ENCODE data around the gene PTPRT.
"Not testable (repeated sequence)": the region's sequence is repeated elsewhere in the genome, so short reads cannot be mapped to it uniquely, and the experiment has no call there.

The PTPRT gene

GRCh38 chr20:43187476-43188233 is 2.1 kb downstream of the PTPRT start:
- DNase-seq (ENCODE audit: low spot score): peak; percentile 29

DNA sequence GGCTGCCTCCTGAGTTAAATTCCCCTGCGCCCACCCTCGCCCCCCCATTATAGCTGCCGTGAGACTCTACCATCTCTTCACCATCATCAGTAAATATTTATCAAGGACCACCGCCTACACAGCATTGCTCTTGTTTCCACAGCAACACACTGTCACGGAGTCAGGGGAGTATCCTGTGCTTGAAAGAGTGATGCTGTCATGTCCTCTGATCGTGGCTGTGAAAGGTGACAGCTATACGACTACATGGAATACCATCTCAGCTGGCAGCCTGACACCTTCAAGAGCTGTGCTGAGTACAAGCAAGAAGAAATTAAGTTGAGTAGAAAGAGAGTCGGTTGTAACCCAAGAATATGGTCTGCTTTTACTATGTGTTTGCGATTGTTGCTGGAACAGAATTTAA is 3.4 kb downstream of the PTPRT start:
- no peak for DNase-seq (ENCODE audit: low spot score)

- no peak for DNase-seq (ENCODE audit: low spot score)
These were observed 3.8 kb downstream of the PTPRT start for GRCh38 chr20:43185901-43186300.

DNA sequence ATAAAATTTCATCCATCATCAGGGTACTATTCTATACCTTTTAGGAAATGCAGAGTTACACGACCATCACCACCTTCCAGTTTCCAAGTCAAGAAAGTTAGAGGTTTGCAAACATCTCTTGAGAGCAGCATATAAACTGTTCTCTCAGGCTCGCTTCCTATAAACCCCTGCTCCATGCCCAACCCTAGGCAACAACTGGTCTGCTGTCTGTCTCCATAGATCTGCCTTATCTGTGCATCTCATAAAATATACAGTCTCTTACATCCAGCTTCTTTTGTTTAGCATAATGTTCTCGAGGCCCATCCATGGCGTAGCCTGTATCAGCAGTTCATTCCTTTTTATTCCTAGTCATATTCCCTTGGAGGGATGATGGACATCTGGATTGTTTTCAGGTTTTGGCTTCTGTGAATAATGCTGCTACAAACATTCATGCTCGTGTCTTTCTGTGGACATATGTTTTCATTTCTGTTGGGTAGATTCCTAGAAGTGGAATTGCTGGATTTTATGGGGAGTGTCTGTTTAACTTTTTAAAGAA is 6.1 kb downstream of the PTPRT start:
- DNase-seq (ENCODE audit: low spot score): no peak

DNA sequence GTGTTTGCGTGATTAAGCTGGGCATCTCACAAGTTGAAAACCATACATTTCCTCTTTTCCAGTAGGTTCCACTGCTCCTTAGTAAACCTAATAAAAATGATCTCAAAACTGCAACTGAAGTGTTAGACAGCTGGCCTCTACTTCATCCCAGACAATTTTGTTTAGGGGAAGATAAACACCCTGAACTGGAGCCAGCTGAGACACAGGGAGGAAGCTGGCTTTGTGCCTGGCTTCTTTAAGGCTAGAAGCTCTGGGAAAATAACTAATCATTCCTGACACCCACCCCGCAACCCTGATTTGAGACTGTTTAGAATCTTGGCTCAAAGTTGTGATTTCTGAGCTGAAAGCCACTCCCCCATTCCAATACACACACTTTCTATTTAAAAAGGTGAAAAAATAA is 11.6 kb downstream of the PTPRT start:
- DNase-seq (ENCODE audit: low spot score): no peak

DNA sequence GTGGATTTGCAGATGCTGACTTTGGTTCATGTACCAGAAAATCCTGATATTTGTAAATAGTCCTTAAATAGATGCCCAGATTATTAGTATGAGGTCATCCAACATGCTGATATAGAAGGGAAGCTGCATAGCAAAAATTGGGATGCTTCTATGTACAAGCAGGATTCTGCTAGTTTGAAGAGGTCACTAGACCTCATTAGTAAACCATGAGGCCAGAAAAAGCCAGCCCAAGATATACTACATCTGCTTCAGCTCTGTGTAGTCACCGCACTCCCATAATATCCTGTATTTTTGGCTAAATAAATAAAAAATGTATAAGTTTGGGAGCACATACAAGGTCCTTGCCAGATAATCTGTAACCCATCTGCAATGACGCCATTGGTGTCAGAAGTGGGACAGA is 13.0 kb downstream of the PTPRT start:
- DNase-seq (ENCODE audit: low spot score): no peak

DNA sequence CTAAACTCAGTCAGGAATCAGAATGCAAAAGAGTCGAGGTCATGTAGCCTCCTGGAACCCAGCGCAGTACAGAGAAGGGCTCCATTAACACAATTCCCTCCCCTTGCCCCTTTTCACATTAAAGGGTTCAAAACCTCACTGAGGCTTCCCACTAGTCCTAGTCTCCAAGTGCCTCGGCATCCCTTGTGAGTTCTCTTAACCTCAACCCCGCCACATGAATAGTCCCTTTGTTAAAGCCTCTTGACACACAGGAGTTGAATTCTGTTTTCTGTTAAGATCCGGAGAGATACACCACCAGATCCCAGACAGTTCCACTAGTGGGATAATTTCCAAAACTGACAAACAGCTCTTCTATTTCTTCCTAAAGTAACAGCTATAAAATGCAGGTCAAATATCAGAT is 17.8 kb downstream of the PTPRT start:
- no peak for DNase-seq (ENCODE audit: low spot score)

DNA sequence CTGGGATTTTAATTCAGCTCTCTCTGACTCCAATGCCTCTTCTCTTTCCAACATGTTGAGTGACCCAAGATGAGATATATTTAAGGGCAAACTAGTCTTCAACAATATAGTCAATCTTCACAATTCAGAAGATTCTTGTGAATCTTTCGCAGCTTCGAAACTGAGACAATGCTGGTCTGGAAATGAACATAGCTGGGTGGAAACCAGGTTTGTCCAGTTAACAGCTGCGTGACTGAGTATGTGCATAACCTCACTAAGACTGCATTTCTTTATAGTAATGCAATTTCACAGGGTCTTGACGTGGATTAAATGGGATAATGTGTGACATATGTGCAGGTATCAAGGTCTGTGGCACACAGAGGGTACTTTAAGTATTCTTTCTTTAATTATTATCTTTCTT is 18.9 kb downstream of the PTPRT start:
- DNase-seq (ENCODE audit: low spot score): no peak

- DNase-seq (ENCODE audit: low spot score): no peak
These were observed 22.1 kb downstream of the PTPRT start for GRCh38 chr20:43167615-43168014.

DNA sequence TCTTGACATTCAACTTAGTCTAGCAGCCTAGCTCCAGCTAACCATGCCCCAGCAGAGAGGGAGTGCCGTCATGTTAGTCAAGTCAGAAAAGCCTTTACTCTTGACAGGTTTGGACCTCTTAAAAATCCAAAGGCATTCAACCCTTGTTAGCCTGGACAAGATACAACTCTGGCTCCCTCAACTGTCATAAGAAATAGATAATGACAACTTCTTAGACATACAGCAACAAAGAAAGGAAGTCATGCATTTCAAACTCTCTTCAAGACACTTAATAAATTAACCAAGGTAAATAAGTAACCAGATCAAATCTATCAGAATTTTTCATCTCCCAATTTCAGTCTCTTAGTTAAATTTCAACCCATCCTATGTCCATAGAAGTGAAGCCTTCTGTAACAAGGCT is 22.7 kb downstream of the PTPRT start:
- no peak for DNase-seq (ENCODE audit: low spot score)

- DNase-seq (ENCODE audit: low spot score): no peak
These were observed 24.1 kb downstream of the PTPRT start for GRCh38 chr20:43165611-43166010.

- DNase-seq (ENCODE audit: low spot score): not testable (repeated sequence)
These were observed 25.0 kb downstream of the PTPRT start for GRCh38 chr20:43164736-43165135.

DNA sequence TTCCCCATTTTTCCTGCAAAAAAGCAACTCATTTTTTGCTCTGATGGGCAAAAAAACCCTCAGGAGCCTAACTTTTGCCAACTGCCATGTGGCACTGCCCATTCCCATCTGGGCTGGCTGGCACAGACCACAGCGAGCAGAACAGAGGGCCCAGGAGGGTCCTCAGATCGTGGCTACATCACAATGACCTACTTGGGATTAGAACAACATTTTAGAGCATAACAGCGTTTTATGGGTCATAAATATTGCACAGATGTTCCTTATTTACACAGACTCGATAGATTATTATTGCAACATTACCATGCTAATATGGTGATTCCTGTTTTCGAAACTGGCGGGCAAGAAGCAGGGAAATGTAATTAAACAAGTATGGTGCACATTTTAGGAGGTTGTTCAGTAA is 28.0 kb downstream of the PTPRT start:
- DNase-seq (ENCODE audit: low spot score): no peak

DNA sequence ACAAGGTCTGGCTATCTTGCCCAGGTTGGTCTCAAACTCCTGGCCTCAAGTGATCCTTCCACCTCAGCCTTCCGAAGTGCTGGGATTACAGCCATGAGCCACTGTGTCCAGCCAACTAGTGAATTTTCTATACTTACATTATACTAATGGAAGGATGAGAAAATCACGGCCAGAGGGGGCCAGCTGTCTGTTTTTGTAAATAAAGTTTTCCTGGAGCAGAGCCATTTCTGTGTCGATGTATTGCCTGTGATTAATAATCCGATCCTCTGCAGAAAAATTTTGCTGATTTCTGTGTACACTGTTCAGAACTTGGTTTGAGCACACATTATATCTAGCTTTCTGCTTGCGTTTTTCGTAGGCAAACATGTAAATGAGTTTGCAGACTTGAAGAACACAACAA is 28.8 kb downstream of the PTPRT start:
- no peak for DNase-seq (ENCODE audit: low spot score)

- no peak for DNase-seq (ENCODE audit: low spot score)
These were observed 29.7 kb downstream of the PTPRT start for GRCh38 chr20:43159994-43160393.

DNA sequence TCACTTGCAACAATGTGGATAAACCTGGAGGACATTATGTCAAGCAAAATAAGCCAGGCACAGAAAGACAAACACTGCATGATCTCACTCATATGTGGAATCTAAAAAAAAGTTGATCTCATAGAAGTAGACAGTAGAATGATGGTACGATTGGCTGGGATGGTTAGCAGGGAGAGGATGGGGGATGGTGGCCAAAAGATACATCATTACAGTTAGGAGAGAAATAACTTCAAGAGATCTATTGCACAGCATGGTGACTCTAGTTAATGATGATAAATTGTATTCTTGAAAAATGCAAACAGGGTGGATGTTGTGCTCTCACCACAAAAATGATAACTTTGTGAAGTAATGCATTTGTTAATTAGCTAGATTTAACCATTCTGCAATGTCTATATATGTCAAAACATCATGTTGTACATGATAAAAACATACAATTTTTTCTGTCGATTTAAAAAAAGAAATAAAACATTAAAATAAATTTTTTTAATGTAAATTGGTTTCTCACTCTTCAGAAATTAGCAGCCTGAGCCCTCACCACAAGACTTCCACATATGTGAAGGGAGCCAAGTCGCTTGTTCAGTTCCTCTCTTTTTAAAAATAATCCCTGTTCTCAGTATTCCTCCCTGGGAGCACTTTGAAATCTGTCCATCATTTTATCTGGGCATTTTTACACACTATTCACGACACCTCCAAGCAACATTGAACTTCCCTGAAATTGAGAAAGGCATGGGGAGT is 34.2 kb downstream of the PTPRT start:
- DNase-seq (ENCODE audit: low spot score): no peak

GRCh38 chr20:43151901-43152300 is 37.8 kb downstream of the PTPRT start:
- DNase-seq (ENCODE audit: low spot score): no peak

- DNase-seq (ENCODE audit: low spot score): no peak
These were observed 38.5 kb downstream of the PTPRT start for GRCh38 chr20:43151256-43151655.

DNA sequence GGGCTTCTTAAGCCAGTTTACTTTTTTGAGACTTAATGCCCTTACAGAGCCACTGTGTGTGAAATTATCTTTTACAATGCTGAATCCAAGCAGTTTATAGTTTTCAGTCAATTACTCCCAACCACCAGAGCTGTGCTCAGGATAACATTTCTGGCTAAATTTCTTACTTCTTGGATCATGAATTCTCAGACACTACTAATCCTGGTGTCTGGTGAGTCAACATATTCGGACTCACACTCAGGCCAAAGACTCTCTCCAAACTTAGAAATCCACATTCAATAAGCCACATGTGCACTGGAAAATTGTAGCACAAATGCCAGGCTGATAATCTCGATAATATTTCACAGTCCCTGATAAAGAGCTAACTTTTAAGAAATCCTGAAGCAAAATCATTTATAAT is 49.0 kb downstream of the PTPRT start:
- no peak for DNase-seq (ENCODE audit: low spot score)

DNA sequence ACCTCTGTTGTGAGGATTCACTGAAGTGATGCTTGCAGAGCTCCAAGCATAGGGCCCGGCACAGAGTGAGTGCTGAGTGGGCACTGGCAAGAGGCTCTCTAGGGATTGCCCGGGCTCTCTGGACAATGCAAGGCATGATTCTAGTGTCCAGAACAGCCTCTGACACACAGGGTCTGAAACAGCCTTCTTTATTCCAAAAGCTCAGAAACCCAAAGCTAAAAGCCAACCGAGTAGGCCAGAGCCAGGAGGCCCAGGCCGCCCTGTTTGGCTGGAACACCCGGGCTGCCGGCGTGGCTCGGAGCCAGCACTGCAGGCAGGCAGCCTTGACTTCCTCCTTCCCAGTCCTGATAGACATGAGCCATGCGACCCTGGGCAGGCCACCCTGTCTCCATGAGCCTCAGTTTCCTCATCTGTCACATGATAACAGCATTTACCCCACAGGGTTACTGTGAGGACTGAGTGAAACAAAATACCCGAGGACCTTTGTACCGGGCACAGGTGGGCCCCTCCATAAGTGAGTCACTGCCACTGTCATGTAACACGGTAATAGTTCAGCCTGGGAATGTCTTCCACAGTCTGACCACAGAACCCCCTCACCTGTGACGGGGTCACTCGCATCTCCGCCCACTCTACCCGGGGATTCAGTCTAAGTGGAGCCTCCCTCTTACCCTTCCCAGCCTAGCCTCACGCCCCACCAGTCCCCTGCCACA is 51.5 kb downstream of the PTPRT start:
- no peak for DNase-seq (ENCODE audit: low spot score)

GRCh38 chr20:43137160-43137559 is 52.5 kb downstream of the PTPRT start:
- DNase-seq (ENCODE audit: low spot score): no peak

DNA sequence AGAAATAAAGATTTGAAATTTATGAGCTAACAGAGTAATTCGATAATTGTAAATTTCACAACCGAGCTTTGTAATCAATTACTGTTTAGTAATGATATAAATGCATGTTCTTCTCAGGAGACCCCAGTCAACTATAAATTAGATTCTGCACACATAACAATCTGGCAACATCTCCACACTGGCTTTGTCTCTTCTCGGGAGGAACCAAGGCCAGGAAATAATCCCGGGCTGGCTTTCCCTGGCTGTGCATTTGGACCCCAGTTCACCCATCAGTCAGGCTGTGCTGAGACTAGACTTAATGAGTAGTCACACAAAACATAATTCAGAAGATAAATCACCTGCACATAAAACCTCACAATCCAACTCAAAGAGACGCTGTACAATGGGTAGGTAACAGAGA is 65.5 kb downstream of the PTPRT start:
- DNase-seq (ENCODE audit: low spot score): peak; percentile 6

GRCh38 chr20:43123180-43123579 is 66.5 kb downstream of the PTPRT start:
- no peak for DNase-seq (ENCODE audit: low spot score)

Measured in cerebellar cortex (tissue), 1 donor.